ENCODE results near the gene SEPTIN3. TPM values are rescaled to one million over a fixed set of nuclear protein-coding genes. Genes with fewer than 3 reads are reported as not detected.

Gene SEPTIN3
- total RNA-seq, 4 donors from 2014 or later = 0.19 to 0.51 (median 0.22) TPM; not detected in 1

GRCh38 chr22:41952713-41953112, 16.5 kb upstream of the SEPTIN3 start:
- TF ChIP-seq, protein P1, sequence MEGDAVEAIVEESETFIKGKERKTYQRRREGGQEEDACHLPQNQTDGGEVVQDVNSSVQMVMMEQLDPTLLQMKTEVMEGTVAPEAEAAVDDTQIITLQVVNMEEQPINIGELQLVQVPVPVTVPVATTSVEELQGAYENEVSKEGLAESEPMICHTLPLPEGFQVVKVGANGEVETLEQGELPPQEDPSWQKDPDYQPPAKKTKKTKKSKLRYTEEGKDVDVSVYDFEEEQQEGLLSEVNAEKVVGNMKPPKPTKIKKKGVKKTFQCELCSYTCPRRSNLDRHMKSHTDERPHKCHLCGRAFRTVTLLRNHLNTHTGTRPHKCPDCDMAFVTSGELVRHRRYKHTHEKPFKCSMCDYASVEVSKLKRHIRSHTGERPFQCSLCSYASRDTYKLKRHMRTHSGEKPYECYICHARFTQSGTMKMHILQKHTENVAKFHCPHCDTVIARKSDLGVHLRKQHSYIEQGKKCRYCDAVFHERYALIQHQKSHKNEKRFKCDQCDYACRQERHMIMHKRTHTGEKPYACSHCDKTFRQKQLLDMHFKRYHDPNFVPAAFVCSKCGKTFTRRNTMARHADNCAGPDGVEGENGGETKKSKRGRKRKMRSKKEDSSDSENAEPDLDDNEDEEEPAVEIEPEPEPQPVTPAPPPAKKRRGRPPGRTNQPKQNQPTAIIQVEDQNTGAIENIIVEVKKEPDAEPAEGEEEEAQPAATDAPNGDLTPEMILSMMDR (IDR thresholded peaks at IDR 0.05; ENCODE audit: low read depth) = no peak

GRCh38 chr22:41957941-41958556, 11.2 kb upstream of the SEPTIN3 start:
- TF ChIP-seq, protein P1 (IDR thresholded peaks at IDR 0.05; ENCODE audit: low read depth) = no peak

DNA sequence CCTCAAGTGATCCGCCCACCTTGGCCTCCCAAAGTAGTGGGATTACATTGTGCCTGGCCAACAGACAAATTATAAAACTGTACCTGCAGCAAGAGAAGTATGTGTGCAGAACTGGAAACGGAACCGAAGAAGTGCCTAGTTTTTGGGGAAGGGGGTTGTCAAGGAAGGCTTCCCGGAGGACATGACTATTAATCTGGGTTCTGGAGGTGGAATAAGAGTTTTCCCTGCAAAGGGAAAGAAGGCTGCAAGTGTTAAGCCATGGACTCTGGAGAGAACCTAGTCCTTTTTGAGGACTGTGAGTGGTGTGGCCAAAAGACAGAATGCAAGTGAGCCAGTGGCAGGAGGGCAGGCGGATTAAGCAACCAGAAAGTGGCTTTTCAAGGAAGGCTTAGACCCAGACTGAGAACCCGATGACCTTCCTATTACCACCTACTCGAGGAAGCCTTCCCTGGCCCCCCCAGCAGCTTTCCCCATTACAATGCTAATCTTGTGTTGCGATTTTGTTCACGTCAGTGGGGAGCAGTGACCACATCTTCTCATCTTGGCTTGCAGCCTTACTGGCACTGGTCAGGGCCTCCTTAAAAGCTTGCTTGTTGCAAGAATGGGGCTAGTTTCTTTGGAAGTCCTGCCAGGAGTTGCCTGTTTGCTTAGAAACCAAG, 5.7 kb upstream of the SEPTIN3 start:
- TF ChIP-seq, protein P1 (IDR thresholded peaks at IDR 0.05; ENCODE audit: low read depth) = no peak

DNA sequence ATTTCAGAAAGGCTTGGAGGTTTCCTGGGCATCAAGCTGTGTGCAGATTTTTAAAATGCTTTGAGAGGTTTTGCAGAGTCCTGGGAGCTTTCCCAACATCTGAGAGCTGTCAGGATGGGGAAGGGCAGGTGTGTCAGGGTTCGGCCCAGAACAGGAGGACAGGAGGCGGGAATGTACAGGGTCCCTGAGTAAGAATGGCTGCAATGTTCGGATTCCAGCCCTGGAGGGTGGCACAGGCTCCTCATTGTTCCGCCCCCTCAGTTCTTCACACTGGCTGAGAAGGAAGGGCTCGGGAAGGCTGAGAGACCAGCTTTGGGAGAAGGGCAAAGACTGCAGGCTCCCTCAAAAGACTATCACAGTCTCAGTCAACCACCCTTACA, 5.1 kb upstream of the SEPTIN3 start:
- TF ChIP-seq, protein P1 (IDR thresholded peaks at IDR 0.05; ENCODE audit: low read depth) = no peak

DNA sequence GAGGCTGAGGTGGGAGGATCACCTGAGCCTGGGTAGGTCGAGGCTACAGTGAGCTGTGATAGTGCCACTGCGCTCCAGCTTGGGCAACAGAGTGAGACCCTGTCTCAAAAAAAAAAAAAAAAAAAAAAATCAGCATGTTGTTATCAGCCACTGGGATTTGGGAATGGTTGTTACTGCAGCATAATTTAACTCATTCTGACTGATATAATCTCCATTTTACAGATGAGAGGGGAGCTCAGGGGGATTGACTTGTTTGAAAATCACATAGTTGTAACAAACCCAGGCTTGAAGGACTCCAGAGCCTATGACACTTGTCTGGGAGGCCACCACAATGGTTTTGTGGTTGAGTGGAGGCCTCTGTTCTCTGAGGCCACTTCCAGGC, 3.0 kb upstream of the SEPTIN3 start:
- TF ChIP-seq, protein P1 (IDR thresholded peaks at IDR 0.05; ENCODE audit: low read depth) = no peak

- TF ChIP-seq, protein P1 (IDR thresholded peaks at IDR 0.05; ENCODE audit: low read depth) = no peak
Measured at GRCh38 chr22:41966607-41967240, 2.5 kb upstream of the SEPTIN3 start.

- TF ChIP-seq, protein P1 (IDR thresholded peaks at IDR 0.05; ENCODE audit: low read depth) = no peak
Measured at GRCh38 chr22:41968601-41969000, 642 bp upstream of the SEPTIN3 start.

All from subcutaneous adipose tissue (tissue), 4 donors.